NCI-H510A (cell line): ENCODE results near the gene RHEB.
"Not testable (repeated sequence)": the region's sequence is repeated elsewhere in the genome, so short reads cannot be mapped to it uniquely, and the experiment has no call there.

Experiments used
- DNase-seq: peaks from one replicate; lab custom pipeline; 2025; lab: John Stamatoyannopoulos, UW

The RHEB gene

GRCh38 chr7:151519765-151520418 lies at the start of gene RHEB:
RHEB (minus strand) TSS chr7:151519895; CDS start chr7:151519511, 384 bp downstream.
- DNase-seq = peak; percentile 92

GRCh38 chr7:151566897-151567320 lies 47.2 kb upstream of the RHEB start:
- DNase-seq = no peak

- DNase-seq = no peak
These were observed 45.8 kb upstream of the RHEB start for GRCh38 chr7:151565541-151565940.

- DNase-seq = no peak
These were observed 40.5 kb upstream of the RHEB start for GRCh38 chr7:151560243-151560642.

- DNase-seq = no peak
These were observed 40.0 kb upstream of the RHEB start for GRCh38 chr7:151559557-151560183.

- no peak for DNase-seq
These were observed 38.9 kb upstream of the RHEB start for GRCh38 chr7:151558575-151558974.

- DNase-seq = no peak
These were observed 36.9 kb upstream of the RHEB start for GRCh38 chr7:151556592-151556991.

- DNase-seq = no peak
These were observed 33.7 kb upstream of the RHEB start for GRCh38 chr7:151553356-151553755.

GRCh38 chr7:151552352-151553028 lies 32.8 kb upstream of the RHEB start:
- DNase-seq = peak; percentile 88

GRCh38 chr7:151551820-151552219 lies 32.1 kb upstream of the RHEB start:
- no peak for DNase-seq

GRCh38 chr7:151550656-151551286 lies 31.1 kb upstream of the RHEB start:
- no peak for DNase-seq

GRCh38 chr7:151549644-151550043 lies 29.9 kb upstream of the RHEB start:
- no peak for DNase-seq

GRCh38 chr7:151549083-151549482 lies 29.4 kb upstream of the RHEB start:
- no peak for DNase-seq

- no peak for DNase-seq
These were observed 24.5 kb upstream of the RHEB start for GRCh38 chr7:151544183-151544582.

GRCh38 chr7:151542606-151543130 lies 23.0 kb upstream of the RHEB start:
- DNase-seq = no peak

- DNase-seq = no peak
These were observed 22.2 kb upstream of the RHEB start for GRCh38 chr7:151541709-151542499.

- no peak for DNase-seq
These were observed 20.5 kb upstream of the RHEB start for GRCh38 chr7:151540146-151540545.

- DNase-seq = peak; percentile 26
These were observed 19.5 kb upstream of the RHEB start for GRCh38 chr7:151539088-151539671.

GRCh38 chr7:151537818-151538561 lies 18.3 kb upstream of the RHEB start:
- no peak for DNase-seq

- DNase-seq = not testable (repeated sequence)
These were observed 16.5 kb upstream of the RHEB start for GRCh38 chr7:151536178-151536577.

- DNase-seq = no peak
These were observed 10.1 kb upstream of the RHEB start for GRCh38 chr7:151529842-151530241.
